Activated T-cell treated with anti-CD3 and anti-CD28 coated beads, Interleukin-2, amount 50 U/mL, for 1 hour (primary cell): Measurements from ENCODE around the gene GLP1R.
"Not testable (repeated sequence)": the region's sequence is repeated elsewhere in the genome, so short reads cannot be mapped to it uniquely, and the experiment has no call there.

Experiments used
- DNase-seq: peaks from one replicate; pipeline ENCODE4 v3.0.0-alpha.2; 2020

GLP1R gene

GRCh38 chr6:39136207-39136606 lies 87.6 kb downstream of the GLP1R start:
- DNase-seq = not testable (repeated sequence)

GRCh38 chr6:39137245-39137644 lies 88.7 kb downstream of the GLP1R start:
- no peak for DNase-seq
